GDM1 (cell line): Measurements from ENCODE around the gene TCF12.

ENCODE experiments used
- DNase-seq: peaks from one replicate; lab custom pipeline; 2025; lab: John Stamatoyannopoulos, UW

Gene TCF12

GRCh38 chr15:57297630-57298029 is 379.2 kb downstream of the TCF12 start:
- no peak for DNase-seq

GRCh38 chr15:57298204-57298603 is 379.8 kb downstream of the TCF12 start:
- no peak for DNase-seq

GRCh38 chr15:57298843-57299550 is 380.6 kb downstream of the TCF12 start:
- no peak for DNase-seq

- DNase-seq: no peak
Measured at GRCh38 chr15:57301307-57301706, 382.9 kb downstream of the TCF12 start.

- no peak for DNase-seq
Measured at GRCh38 chr15:57302640-57303257, 384.3 kb downstream of the TCF12 start.

GRCh38 chr15:57305009-57305408 is 386.6 kb downstream of the TCF12 start:
- DNase-seq: no peak

- DNase-seq: peak; percentile 45
Measured at GRCh38 chr15:57306161-57306943, 387.9 kb downstream of the TCF12 start.

- no peak for DNase-seq
Measured at GRCh38 chr15:57306944-57307411, 388.5 kb downstream of the TCF12 start.

- DNase-seq: no peak
Measured at GRCh38 chr15:57307527-57308169, 389.2 kb downstream of the TCF12 start.

GRCh38 chr15:57308170-57308545 is 389.7 kb downstream of the TCF12 start:
- no peak for DNase-seq

- DNase-seq: no peak
Measured at GRCh38 chr15:57309856-57310760, 391.7 kb downstream of the TCF12 start.

GRCh38 chr15:57310876-57311275 is 392.4 kb downstream of the TCF12 start:
- DNase-seq: no peak

- DNase-seq: no peak
Measured at GRCh38 chr15:57312006-57312317, 393.5 kb downstream of the TCF12 start.

GRCh38 chr15:57312318-57313133 is 394.1 kb downstream of the TCF12 start:
- DNase-seq: no peak

GRCh38 chr15:57313134-57313483 is 394.7 kb downstream of the TCF12 start:
- DNase-seq: no peak

- no peak for DNase-seq
Measured at GRCh38 chr15:57314221-57314620, 395.8 kb downstream of the TCF12 start.

- DNase-seq: no peak
Measured at GRCh38 chr15:57316451-57316850, 398.0 kb downstream of the TCF12 start.

- DNase-seq: no peak
Measured at GRCh38 chr15:57319226-57319918, 400.9 kb downstream of the TCF12 start.

GRCh38 chr15:57319919-57320560 is 401.6 kb downstream of the TCF12 start:
- DNase-seq: no peak
